OCI-LY7 (cell line): ENCODE data around the gene PI4K2A.

ENCODE experiments used
- EZH2phosphoT487 ChIP-seq: fragments of 200-600 bp; sonication (generic); IDR thresholded peaks from 2 replicates; pipeline ENCODE4 v1.6.1; 2018; ENCODE audit warnings: low read depth, borderline replicate concordance, mild to moderate bottlenecking, mixed run types, antibody characterized with exemption, low read length, moderate library complexity, mixed read lengths
- TF ChIP-seq, protein P1 (sequence below): fragments of 200-600 bp; sonication (generic); conservative IDR thresholded peaks from 2 replicates; pipeline ENCODE4 v1.5.1; 2014; ENCODE audit warnings: mild to moderate bottlenecking, antibody characterized with exemption, low read length, moderate library complexity, mixed read lengths

DNA sequence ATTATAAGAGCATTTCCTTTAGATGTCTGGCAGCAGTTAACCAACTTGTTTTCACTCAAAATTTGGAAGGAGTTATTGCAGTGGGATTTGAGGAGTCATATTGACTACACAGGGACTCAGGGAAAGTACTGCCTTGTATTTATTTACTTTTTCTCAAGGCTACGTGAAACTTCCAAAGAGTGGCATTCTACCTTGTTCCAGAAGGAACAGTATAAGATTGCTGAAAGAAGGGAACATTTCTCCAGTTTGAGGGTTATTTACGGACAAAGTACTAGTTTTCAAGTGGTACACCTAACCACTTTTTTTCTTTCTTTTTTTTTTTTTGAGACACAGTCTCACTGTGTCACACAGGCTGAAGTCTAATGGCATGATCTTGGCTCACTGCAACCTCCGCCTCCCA, 12.2 kb upstream of the PI4K2A start:
- TF ChIP-seq, protein P1, sequence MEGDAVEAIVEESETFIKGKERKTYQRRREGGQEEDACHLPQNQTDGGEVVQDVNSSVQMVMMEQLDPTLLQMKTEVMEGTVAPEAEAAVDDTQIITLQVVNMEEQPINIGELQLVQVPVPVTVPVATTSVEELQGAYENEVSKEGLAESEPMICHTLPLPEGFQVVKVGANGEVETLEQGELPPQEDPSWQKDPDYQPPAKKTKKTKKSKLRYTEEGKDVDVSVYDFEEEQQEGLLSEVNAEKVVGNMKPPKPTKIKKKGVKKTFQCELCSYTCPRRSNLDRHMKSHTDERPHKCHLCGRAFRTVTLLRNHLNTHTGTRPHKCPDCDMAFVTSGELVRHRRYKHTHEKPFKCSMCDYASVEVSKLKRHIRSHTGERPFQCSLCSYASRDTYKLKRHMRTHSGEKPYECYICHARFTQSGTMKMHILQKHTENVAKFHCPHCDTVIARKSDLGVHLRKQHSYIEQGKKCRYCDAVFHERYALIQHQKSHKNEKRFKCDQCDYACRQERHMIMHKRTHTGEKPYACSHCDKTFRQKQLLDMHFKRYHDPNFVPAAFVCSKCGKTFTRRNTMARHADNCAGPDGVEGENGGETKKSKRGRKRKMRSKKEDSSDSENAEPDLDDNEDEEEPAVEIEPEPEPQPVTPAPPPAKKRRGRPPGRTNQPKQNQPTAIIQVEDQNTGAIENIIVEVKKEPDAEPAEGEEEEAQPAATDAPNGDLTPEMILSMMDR = no peak
- no peak for TF ChIP-seq EZH2phosphoT487
